Breast epithelium (tissue), 3 donors: ENCODE data around the gene SNRPA1.

Experiments used
- POLR2A ChIP-seq: fragments of 450-650 bp; IDR thresholded peaks from one replicate; pipeline ENCODE4 v1.6.1; 2016; ENCODE audit warnings: antibody characterized with exemption, mild to moderate bottlenecking, moderate library complexity
- POLR2AphosphoS5 ChIP-seq, 3 donors: sonication (generic); formaldehyde crosslinking; IDR thresholded peaks; one replicate each; pipeline ENCODE4 v1.6.1; 2017; ENCODE audit warnings: antibody characterized with exemption in 3 of 3
- TF ChIP-seq, protein P1 (sequence below), 3 donors: fragments of 450-650 bp; IDR thresholded peaks; one replicate each; pipeline ENCODE4 v1.5.1; 2016 to 2017; ENCODE audit warnings: antibody characterized with exemption in 3 of 3, mild to moderate bottlenecking in 3 of 3, moderate library complexity in 3 of 3

DNA sequence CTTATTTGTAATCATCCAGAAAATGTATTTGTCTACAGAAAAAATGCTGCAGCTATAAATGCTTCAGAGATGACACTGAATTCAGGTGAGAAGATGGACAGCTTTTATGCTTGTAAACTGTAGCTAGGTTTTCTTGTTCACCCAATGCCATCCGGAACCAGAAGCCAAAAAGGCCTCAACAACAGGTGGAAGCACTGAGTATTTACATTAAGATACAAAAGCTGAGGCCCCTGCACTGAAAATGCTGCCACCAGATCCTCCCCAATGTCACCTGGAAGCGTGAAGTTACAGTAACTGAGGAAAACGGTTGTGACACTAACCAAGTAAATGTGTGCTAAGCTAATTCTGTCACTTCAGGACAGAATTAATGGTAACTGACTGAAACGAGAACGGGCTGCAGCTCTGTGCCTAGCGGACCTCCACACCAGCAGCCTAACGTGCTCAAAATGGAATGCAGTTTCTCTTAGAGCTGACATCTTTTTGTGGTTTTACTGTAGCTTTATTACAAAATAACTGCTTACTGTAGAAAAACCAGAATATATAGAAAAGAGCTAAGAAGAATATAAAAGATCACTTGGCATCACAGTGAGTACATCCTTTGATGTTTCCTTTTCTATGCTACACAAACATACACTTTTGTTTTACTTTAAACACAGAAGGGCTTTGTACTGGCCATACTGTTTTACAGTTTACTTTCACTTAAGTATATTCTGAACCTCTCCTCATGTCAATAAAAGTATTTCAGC is 50.8 kb downstream of the SNRPA1 start:
- TF ChIP-seq, protein P1, sequence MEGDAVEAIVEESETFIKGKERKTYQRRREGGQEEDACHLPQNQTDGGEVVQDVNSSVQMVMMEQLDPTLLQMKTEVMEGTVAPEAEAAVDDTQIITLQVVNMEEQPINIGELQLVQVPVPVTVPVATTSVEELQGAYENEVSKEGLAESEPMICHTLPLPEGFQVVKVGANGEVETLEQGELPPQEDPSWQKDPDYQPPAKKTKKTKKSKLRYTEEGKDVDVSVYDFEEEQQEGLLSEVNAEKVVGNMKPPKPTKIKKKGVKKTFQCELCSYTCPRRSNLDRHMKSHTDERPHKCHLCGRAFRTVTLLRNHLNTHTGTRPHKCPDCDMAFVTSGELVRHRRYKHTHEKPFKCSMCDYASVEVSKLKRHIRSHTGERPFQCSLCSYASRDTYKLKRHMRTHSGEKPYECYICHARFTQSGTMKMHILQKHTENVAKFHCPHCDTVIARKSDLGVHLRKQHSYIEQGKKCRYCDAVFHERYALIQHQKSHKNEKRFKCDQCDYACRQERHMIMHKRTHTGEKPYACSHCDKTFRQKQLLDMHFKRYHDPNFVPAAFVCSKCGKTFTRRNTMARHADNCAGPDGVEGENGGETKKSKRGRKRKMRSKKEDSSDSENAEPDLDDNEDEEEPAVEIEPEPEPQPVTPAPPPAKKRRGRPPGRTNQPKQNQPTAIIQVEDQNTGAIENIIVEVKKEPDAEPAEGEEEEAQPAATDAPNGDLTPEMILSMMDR (IDR thresholded peaks at IDR 0.05): no peak
- TF ChIP-seq POLR2A (no peak), POLR2AphosphoS5 (IDR thresholded peaks at IDR 0.05) (no peak)
